Hematopoietic multipotent progenitor cell treated with erythropoietin and hydrocortisone succinate and interleukin-3 and kit ligand, for 8 days (in vitro differentiated cells): Measurements from ENCODE around the gene CSH2.
"Not testable (repeated sequence)": the region's sequence is repeated elsewhere in the genome, so short reads cannot be mapped to it uniquely, and the experiment has no call there.

ENCODE experiments used
- DNase-seq: peaks from one replicate; pipeline ENCODE4 v3.0.0-alpha.2; 2015

Gene CSH2

GRCh38 chr17:63873577-63873976 lies at the start of gene CSH2:
CSH2 (minus strand) TSS chr17:63873677; CDS start chr17:63873614, 63 bp downstream.
- DNase-seq: not testable (repeated sequence)

- DNase-seq: not testable (repeated sequence)
These were observed 48.9 kb upstream of the CSH2 start for GRCh38 chr17:63922402-63922801.

GRCh38 chr17:63920779-63921178 lies 47.3 kb upstream of the CSH2 start:
- DNase-seq: not testable (repeated sequence)

- DNase-seq: not testable (repeated sequence)
These were observed 46.6 kb upstream of the CSH2 start for GRCh38 chr17:63920050-63920449.

- peak; percentile 71 for DNase-seq
These were observed 45.8 kb upstream of the CSH2 start for GRCh38 chr17:63919311-63919723.

GRCh38 chr17:63918789-63919305 lies 45.4 kb upstream of the CSH2 start, which contains the start of gene GH1:
GH1 (minus strand) TSS chr17:63918839; CDS start chr17:63918776, 63 bp downstream.
- not testable (repeated sequence) for DNase-seq

GRCh38 chr17:63918305-63918704 lies 44.8 kb upstream of the CSH2 start:
- DNase-seq: no peak

GRCh38 chr17:63917646-63918045 lies 44.2 kb upstream of the CSH2 start:
- DNase-seq: no peak

GRCh38 chr17:63917206-63917605 lies 43.7 kb upstream of the CSH2 start:
- not testable (repeated sequence) for DNase-seq

GRCh38 chr17:63916566-63917185 lies 43.2 kb upstream of the CSH2 start:
- no peak for DNase-seq

- not testable (repeated sequence) for DNase-seq
These were observed 42.3 kb upstream of the CSH2 start for GRCh38 chr17:63915753-63916152.

- DNase-seq: no peak
These were observed 41.0 kb upstream of the CSH2 start for GRCh38 chr17:63914471-63914870.

- peak; percentile 38 for DNase-seq
These were observed 38.2 kb upstream of the CSH2 start for GRCh38 chr17:63911657-63912100.

GRCh38 chr17:63911041-63911635 lies 37.7 kb upstream of the CSH2 start, which contains the start of gene CSHL1:
CSHL1 (minus strand) TSS chr17:63911258; CDS start chr17:63911196, 62 bp downstream.
- no peak for DNase-seq

GRCh38 chr17:63910096-63910495 lies 36.6 kb upstream of the CSH2 start:
- no peak for DNase-seq

GRCh38 chr17:63909586-63909985 lies 36.1 kb upstream of the CSH2 start:
- DNase-seq: not testable (repeated sequence)

GRCh38 chr17:63907161-63907778 lies 33.8 kb upstream of the CSH2 start:
- peak; percentile 50 for DNase-seq

GRCh38 chr17:63904796-63905195 lies 31.3 kb upstream of the CSH2 start:
- not testable (repeated sequence) for DNase-seq

- peak; percentile 39 for DNase-seq
These were observed 30.3 kb upstream of the CSH2 start for GRCh38 chr17:63903787-63904201.

- DNase-seq: not testable (repeated sequence)
These were observed 28.5 kb upstream of the CSH2 start for GRCh38 chr17:63901971-63902370.

GRCh38 chr17:63898899-63899798 lies 25.7 kb upstream of the CSH2 start:
- not testable (repeated sequence) for DNase-seq
